ENCODE data around the gene CRISP1.

GRCh38 chr6:49913636-49914375 is 47.5 kb upstream of the CRISP1 start:
- TF ChIP-seq CTCF (IDR thresholded peaks at IDR 0.05) (no peak), EZH2 (IDR thresholded peaks at IDR 0.05; ENCODE audit: borderline replicate concordance, insufficient read depth, low read depth, low read length, poor library complexity, severe bottlenecking) (no peak)

Measured in B cell (primary cell).